H9 (cell line): Measurements from ENCODE around the gene ST7L. TPM values are rescaled to one million over a fixed set of nuclear protein-coding genes. Genes with fewer than 3 reads are reported as not detected.

Experiments used
- DNase-seq: peaks from one replicate; pipeline ENCODE4 v3.0.0-alpha.2; 2017
- H2AFZ ChIP-seq: one replicate; pipeline ENCODE4 v1.6.1; 2013; ENCODE audit warnings: mild to moderate bottlenecking, low read length, control low read depth, moderate library complexity
- H2AK5ac ChIP-seq: 2 replicates; pipeline ENCODE4 v1.6.1; 2013; ENCODE audit warnings: low read length, control low read depth, mixed read lengths; ENCODE audit not compliant: insufficient read length
- H2BK120ac ChIP-seq: one replicate; pipeline ENCODE4 v1.6.1; 2013; ENCODE audit warnings: low read depth, mild to moderate bottlenecking, low read length, control low read depth, inconsistent platforms; ENCODE audit not compliant: poor library complexity, severe bottlenecking
- H2BK12ac ChIP-seq: 2 replicates; pipeline ENCODE4 v1.6.1; 2013; ENCODE audit warnings: low read length, control low read depth, mixed read lengths, low read depth; ENCODE audit not compliant: insufficient read length
- H2BK15ac ChIP-seq: 2 replicates; pipeline ENCODE4 v1.6.1; 2013; ENCODE audit warnings: low read depth, low read length, control low read depth
- H2BK20ac ChIP-seq: one replicate; pipeline ENCODE4 v1.6.1; 2013; ENCODE audit warnings: low read depth, mild to moderate bottlenecking, low read length, control low read depth, inconsistent platforms; ENCODE audit not compliant: poor library complexity, severe bottlenecking
- H2BK5ac ChIP-seq: 2 replicates; pipeline ENCODE4 v1.6.1; 2013; ENCODE audit warnings: low read length, control low read depth, mixed read lengths; ENCODE audit not compliant: insufficient read length
- H3K14ac ChIP-seq: 2 replicates; pipeline ENCODE4 v1.6.1; 2013; ENCODE audit warnings: low read length, control low read depth; ENCODE audit not compliant: insufficient read depth
- H3K18ac ChIP-seq: 2 replicates; pipeline ENCODE4 v1.6.1; 2013; ENCODE audit warnings: low read depth, mild to moderate bottlenecking, mixed read lengths, low read length, control low read depth; ENCODE audit not compliant: insufficient read length
- H3K23ac ChIP-seq: 2 replicates; pipeline ENCODE4 v1.6.1; 2013; ENCODE audit warnings: low read length, control low read depth, mixed read lengths, low read depth; ENCODE audit not compliant: insufficient read length
- H3K23me2 ChIP-seq: 2 replicates; pipeline ENCODE4 v1.6.1; 2013; ENCODE audit warnings: low read depth, mild to moderate bottlenecking, mixed read lengths, low read length, control low read depth; ENCODE audit not compliant: insufficient read length, poor library complexity, severe bottlenecking
- H3K27ac ChIP-seq: 2 replicates; pipeline ENCODE4 v1.5.1; 2013; ENCODE audit warnings: low read length, control low read depth, mixed read lengths, low read depth; ENCODE audit not compliant: insufficient read length
- H3K27me3 ChIP-seq: 2 replicates; pipeline ENCODE4 v1.6.1; 2013; ENCODE audit warnings: low read length, control low read depth, inconsistent platforms; ENCODE audit not compliant: insufficient read depth
- H3K4ac ChIP-seq: 2 replicates; pipeline ENCODE4 v1.6.1; 2013; ENCODE audit warnings: low read depth, mild to moderate bottlenecking, control low read depth, inconsistent platforms, low read length, moderate library complexity
- H3K4me1 ChIP-seq: 2 replicates; pipeline ENCODE4 v1.6.1; 2013; ENCODE audit warnings: low read length, control low read depth, inconsistent platforms; ENCODE audit not compliant: insufficient read depth
- H3K4me2 ChIP-seq: 2 replicates; pipeline ENCODE4 v1.6.1; 2013; ENCODE audit warnings: low read length, control low read depth, mixed read lengths; ENCODE audit not compliant: insufficient read length, insufficient read depth
- H3K56ac ChIP-seq: 2 replicates; pipeline ENCODE4 v1.6.1; 2013; ENCODE audit warnings: low read depth, mild to moderate bottlenecking, mixed read lengths, low read length, control low read depth; ENCODE audit not compliant: insufficient read length
- H3K79me1 ChIP-seq: 2 replicates; pipeline ENCODE4 v1.6.1; 2013; ENCODE audit warnings: low read depth, mild to moderate bottlenecking, moderate library complexity, low read length, control low read depth, inconsistent platforms; ENCODE audit not compliant: insufficient read depth, poor library complexity, severe bottlenecking
- H3K79me2 ChIP-seq: 2 replicates; pipeline ENCODE4 v1.6.1; 2013; ENCODE audit warnings: low read length, control low read depth, inconsistent platforms; ENCODE audit not compliant: insufficient read depth
- H3K9ac ChIP-seq: 2 replicates; pipeline ENCODE4 v1.6.1; 2013; ENCODE audit warnings: low read length, control low read depth, mixed read lengths; ENCODE audit not compliant: insufficient read length; ENCODE audit errors: extremely low read depth
- H3K9me3 ChIP-seq: one replicate; pipeline ENCODE4 v1.6.1; 2013; ENCODE audit warnings: low read depth, low read length, inconsistent platforms; ENCODE audit not compliant: control insufficient read depth
- H3T11ph ChIP-seq: one replicate; pipeline ENCODE4 v1.6.1; 2013; ENCODE audit warnings: mild to moderate bottlenecking, low read length, control low read depth, inconsistent platforms
- H4K20me1 ChIP-seq: one replicate; pipeline ENCODE4 v1.6.1; 2013; ENCODE audit not compliant: control insufficient read depth, insufficient read length, insufficient read depth
- H4K5ac ChIP-seq: 2 replicates; pipeline ENCODE4 v1.6.1; 2013; ENCODE audit warnings: low read depth, mild to moderate bottlenecking, mixed read lengths, low read length, control low read depth; ENCODE audit not compliant: insufficient read length
- H4K8ac ChIP-seq: replicated peaks from 2 replicates; pipeline ENCODE4 v1.6.1; 2013; ENCODE audit warnings: low read length, control low read depth, mixed read lengths, low read depth; ENCODE audit not compliant: insufficient read length
- H4K91ac ChIP-seq: 2 replicates; pipeline ENCODE4 v1.6.1; 2013; ENCODE audit warnings: low read depth, mild to moderate bottlenecking, moderate library complexity, mixed read lengths, low read length, control low read depth; ENCODE audit not compliant: insufficient read length
- H3K27ac Mint-ChIP-seq, 3 experiments: 2 replicates in 2 of 3; 3 replicates in 1 of 3; pipeline ENCODE4 v1.8.0; 2020 to 2021; ENCODE audit warnings: mixed read lengths in 3 of 3, mild to moderate bottlenecking in 1 of 3, moderate library complexity in 1 of 3
- H3K27me3 Mint-ChIP-seq: 2 replicates; pipeline ENCODE4 v1.8.0; 2021; ENCODE audit warnings: low read depth, mild to moderate bottlenecking, moderate library complexity, mixed read lengths
- H3K36me3 Mint-ChIP-seq, 3 experiments: 2 replicates in 2 of 3; 3 replicates in 1 of 3; pipeline ENCODE4 v1.8.0; 2020 to 2021; ENCODE audit warnings: low read depth in 3 of 3, mixed read lengths in 3 of 3; ENCODE audit not compliant: insufficient read depth in 1 of 3
- H3K4me1 Mint-ChIP-seq, 2 experiments: 2 replicates each; pipeline ENCODE4 v1.8.0; 2020; ENCODE audit warnings: mixed read lengths in 2 of 2
- H3K4me3 Mint-ChIP-seq, 2 experiments: 2 replicates in 1 of 2; 3 replicates in 1 of 2; pipeline ENCODE4 v1.8.0; 2020 to 2021; ENCODE audit warnings: mild to moderate bottlenecking in 2 of 2, mixed read lengths in 2 of 2, moderate library complexity in 1 of 2
- H3K9me3 Mint-ChIP-seq, 2 experiments: 2 replicates in 1 of 2; 3 replicates in 1 of 2; pipeline ENCODE4 v1.8.0; 2020; ENCODE audit warnings: mild to moderate bottlenecking in 2 of 2, mixed read lengths in 2 of 2, moderate library complexity in 1 of 2
- CTCF ChIP-seq: fragments of 200-600 bp; sonication (generic); conservative IDR thresholded peaks from 3 replicates; pipeline ENCODE4 v1.8.0; 2021; ENCODE audit warnings: antibody characterized with exemption, mild to moderate bottlenecking
- WGBS: extraction: QIAGEN DNeasy Blood & Tissue Kit; methylation state at CpG from one replicate; pipeline ENCODE4 v1.1.7; 2013; ENCODE audit warnings: missing lambda C conversion rate, low lambda C conversion rate, mixed read lengths; ENCODE audit not compliant: insufficient read length; ENCODE audit errors: extremely low coverage; 5-methylcytosine and 5-hydroxymethylcytosine counted together
- total RNA-seq: library from RNA; stranded (reverse); gene quantifications from 2 replicates; pipeline ENCODE4 v1.2.1, GENCODE V29; 2021

ST7L gene
- total RNA-seq, 1 experiment from 2014 or later: 16.0 TPM

DNA sequence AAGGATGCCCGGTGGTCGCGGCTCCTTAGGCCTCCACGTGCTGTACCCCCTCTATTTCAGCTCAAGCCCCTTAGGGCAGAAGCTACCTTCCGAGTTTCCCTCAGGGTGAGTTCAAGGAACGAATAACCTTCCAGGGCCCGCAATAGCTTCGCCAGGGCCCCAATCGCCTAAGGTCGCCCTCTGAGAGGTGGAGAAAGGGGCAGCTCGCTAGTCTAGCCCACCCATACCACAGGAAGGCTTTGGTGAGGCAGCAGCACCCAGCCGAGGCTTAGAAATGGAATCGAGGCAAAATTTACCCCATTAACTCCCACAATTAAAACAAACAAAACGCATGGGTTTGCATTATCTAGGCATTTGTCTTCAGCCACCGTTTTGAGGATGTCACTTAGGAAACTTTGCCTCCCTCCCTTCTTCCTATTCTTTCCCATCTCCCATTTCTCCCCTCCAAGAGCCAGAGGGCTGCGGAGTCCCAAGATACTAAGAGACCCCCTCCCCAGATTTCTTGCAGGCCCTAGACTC, 109.2 kb downstream of the ST7L start:
- no peaks in the 10 kb centered on the region for H3K36me3 Mint-ChIP-seq

More for the DNA sequence above, 109.2 kb downstream of the ST7L start:
- Histone ChIP-seq H2BK120ac (no peak overlapping the region), H3K9me3 (no peaks in the 10 kb centered on the region), H3K23me2 (peaks cover 24% of the 10 kb centered on the region), H2AFZ (no peak overlapping the region), H3K79me1 (no peaks in the 10 kb centered on the region), H3K4ac (no peak overlapping the region), H4K91ac (no peak overlapping the region), H3K4me1 (0 out of 2 replicates have a peak, but pooled peaks cover 3% of the 10 kb centered on the region), H4K20me1 (no peaks in the 10 kb centered on the region), H3K23ac (no peak overlapping the region), H2BK5ac (no peak overlapping the region), H3K56ac (no peak overlapping the region), H2BK15ac (no peak overlapping the region), H3K18ac (no peak overlapping the region), H2AK5ac (no peak overlapping the region), H4K5ac (no peak overlapping the region), H3K79me2 (no peaks in the 10 kb centered on the region), H3K27ac (no peak overlapping the region), H3K14ac (no peak overlapping the region), H4K8ac (no peak overlapping the region), H2BK20ac (no peak overlapping the region), H3T11ph (no peak overlapping the region), H3K4me2 (peak overlapping the region; percentile 93), H3K27me3 (peaks cover 44% of the 10 kb centered on the region), H2BK12ac (no peak overlapping the region), H3K9ac (no peak overlapping the region)
- H3K27ac Mint-ChIP-seq: no peak overlapping the region; a peak in 1 of 7 replicates
- peaks cover 94% of the 10 kb centered on the region for H3K27me3 Mint-ChIP-seq
- H3K4me3 Mint-ChIP-seq: peak overlapping the region; percentile 61 to 85
- H3K4me1 Mint-ChIP-seq: peaks cover 20 to 39% of the 10 kb centered on the region in 2 experiments
- no peaks in the 10 kb centered on the region; a peak in 1 of 5 replicates for H3K9me3 Mint-ChIP-seq
- no peak for DNase-seq
- no CpG with 5 or more reads among the region's 16 CpGs for WGBS
- TF ChIP-seq CTCF: no peak
